Activated CD4-positive, alpha-beta T cell treated with anti-CD3 and anti-CD28 coated beads for 4 hours (primary cell): ENCODE data around the gene CD86.
A peak's percentile ranks its signal among the peaks of the same experiment; 100 is the strongest.

Source experiments
- DNase-seq, 2 donors: peaks; one replicate each; pipeline ENCODE4 v3.0.0-alpha.2; 2020

Gene CD86

GRCh38 chr3:122092460-122093165, 37.5 kb downstream of the CD86 start:
- DNase-seq: peak; percentile 12 to 22

- no peak for DNase-seq
These were observed 39.0 kb downstream of the CD86 start for GRCh38 chr3:122094125-122094524.

- DNase-seq: no peak
These were observed 39.5 kb downstream of the CD86 start for GRCh38 chr3:122094693-122095092.

- DNase-seq: no peak
These were observed 42.0 kb downstream of the CD86 start for GRCh38 chr3:122097141-122097540.

GRCh38 chr3:122098611-122099010, 43.4 kb downstream of the CD86 start:
- no peak for DNase-seq

GRCh38 chr3:122099255-122099654, 44.1 kb downstream of the CD86 start:
- no peak for DNase-seq

GRCh38 chr3:122100083-122100482, 44.9 kb downstream of the CD86 start:
- no peak for DNase-seq

- peak in 1 of 2 donors; percentile 14 for DNase-seq
These were observed 45.7 kb downstream of the CD86 start for GRCh38 chr3:122100591-122101463.

GRCh38 chr3:122101646-122102045, 46.5 kb downstream of the CD86 start:
- DNase-seq: peak in 1 of 2 donors; percentile 24

GRCh38 chr3:122102191-122102935, 47.2 kb downstream of the CD86 start:
- DNase-seq: peak; percentile 17 to 32

- no peak for DNase-seq
These were observed 48.8 kb downstream of the CD86 start for GRCh38 chr3:122103821-122104514.

GRCh38 chr3:122104515-122105194, 49.5 kb downstream of the CD86 start:
- DNase-seq: no peak

- DNase-seq: no peak
These were observed 50.5 kb downstream of the CD86 start for GRCh38 chr3:122105626-122106025.

- no peak for DNase-seq
These were observed 52.0 kb downstream of the CD86 start for GRCh38 chr3:122107171-122107570.

GRCh38 chr3:122111974-122112373, 56.8 kb downstream of the CD86 start:
- DNase-seq: no peak

- no peak for DNase-seq
These were observed 57.6 kb downstream of the CD86 start for GRCh38 chr3:122112754-122113153.

- no peak for DNase-seq
These were observed 68.7 kb downstream of the CD86 start for GRCh38 chr3:122123850-122124249.

GRCh38 chr3:122132949-122133540, 77.9 kb downstream of the CD86 start:
- no peak for DNase-seq

GRCh38 chr3:122146466-122146865, 91.3 kb downstream of the CD86 start:
- DNase-seq: peak; percentile 1 to 8

GRCh38 chr3:122148941-122149627, 93.9 kb downstream of the CD86 start:
- no peak for DNase-seq

- DNase-seq: no peak
These were observed 96.3 kb downstream of the CD86 start for GRCh38 chr3:122151480-122151879.
